Activated CD4-positive, alpha-beta T cell treated with anti-CD3 and anti-CD28 coated beads, Interleukin-2, amount 10 ng/mL, durations not matched to agents 7 days and 5 days (primary cell): ENCODE data around the gene RHCG. TPM values are rescaled to one million over a fixed set of nuclear protein-coding genes. Genes with fewer than 3 reads are reported as not detected.

Experiments used
- CTCF ChIA-PET: fragments of 350-600 bp; sonication (Branson Sonifier 250); formaldehyde crosslinking; loops from one replicate; lab custom pipeline; 2021; ENCODE audit warnings: antibody characterized with exemption; lab: Charles Lee
- POLR2A ChIA-PET: fragments of 350-600 bp; sonication (Branson Sonifier 250); formaldehyde crosslinking; loops from one replicate; lab custom pipeline; 2021; ENCODE audit warnings: antibody characterized with exemption; lab: Charles Lee
- DNase-seq: peaks from one replicate; pipeline ENCODE4 v3.0.0-alpha.2; 2020
- H3K27ac Mint-ChIP-seq: one replicate; pipeline ENCODE4 v1.8.0; 2021; ENCODE audit warnings: mild to moderate bottlenecking, moderate library complexity, mixed read lengths
- H3K27me3 Mint-ChIP-seq: one replicate; pipeline ENCODE4 v1.8.0; 2021; ENCODE audit warnings: mixed read lengths
- H3K36me3 Mint-ChIP-seq: one replicate; pipeline ENCODE4 v1.8.0; 2021; ENCODE audit warnings: low read depth, mixed read lengths
- H3K4me1 Mint-ChIP-seq: one replicate; pipeline ENCODE4 v1.8.0; 2021; ENCODE audit warnings: mixed read lengths
- H3K4me3 Mint-ChIP-seq: one replicate; pipeline ENCODE4 v1.8.0; 2021; ENCODE audit warnings: mild to moderate bottlenecking, moderate library complexity, mixed read lengths
- H3K9me3 Mint-ChIP-seq: one replicate; pipeline ENCODE4 v1.8.0; 2021; ENCODE audit warnings: mixed read lengths
- total RNA-seq, 2 experiments: library from RNA; stranded (reverse); gene quantifications; one replicate each; pipeline ENCODE4 v1.2.3, GENCODE V29; 2021

The RHCG gene
- total RNA-seq, 2 experiments from 2014 or later: not detected

DNA sequence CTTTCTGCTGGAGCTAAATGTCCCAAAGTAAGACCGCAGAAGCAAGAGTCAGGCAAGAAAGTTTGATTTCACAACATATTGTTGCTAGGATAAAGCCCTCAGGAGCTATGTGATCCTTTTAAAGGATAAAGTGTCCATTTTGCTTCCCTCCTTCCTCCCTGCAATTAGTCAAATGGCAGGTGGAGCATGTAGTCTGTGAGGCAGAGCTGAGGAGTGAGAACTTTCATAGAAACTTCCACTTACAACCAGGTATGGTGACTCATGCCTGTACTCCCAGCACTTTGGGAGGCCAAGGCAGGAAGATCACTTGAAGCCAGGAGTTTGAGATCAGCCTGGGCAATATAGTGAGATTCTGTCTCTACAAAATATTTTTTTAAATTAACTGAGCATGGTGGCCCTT, 25.2 kb upstream of the RHCG start:
- H3K27ac Mint-ChIP-seq: no peak overlapping the region
- H3K36me3 Mint-ChIP-seq: no peaks in the 10 kb centered on the region
- H3K4me1 Mint-ChIP-seq: no peaks in the 10 kb centered on the region
- no peak overlapping the region for H3K4me3 Mint-ChIP-seq
- peaks cover 7% of the 10 kb centered on the region for H3K27me3 Mint-ChIP-seq
- CTCF ChIA-PET: interaction anchor here (1.6 kb wide), 1 partner anchor 21 kb away, joined by 4 read pairs; no protein-coding TSS in a partner anchor
- POLR2A ChIA-PET: no interaction called here
- H3K9me3 Mint-ChIP-seq: no peaks in the 10 kb centered on the region
- DNase-seq: no peak

DNA sequence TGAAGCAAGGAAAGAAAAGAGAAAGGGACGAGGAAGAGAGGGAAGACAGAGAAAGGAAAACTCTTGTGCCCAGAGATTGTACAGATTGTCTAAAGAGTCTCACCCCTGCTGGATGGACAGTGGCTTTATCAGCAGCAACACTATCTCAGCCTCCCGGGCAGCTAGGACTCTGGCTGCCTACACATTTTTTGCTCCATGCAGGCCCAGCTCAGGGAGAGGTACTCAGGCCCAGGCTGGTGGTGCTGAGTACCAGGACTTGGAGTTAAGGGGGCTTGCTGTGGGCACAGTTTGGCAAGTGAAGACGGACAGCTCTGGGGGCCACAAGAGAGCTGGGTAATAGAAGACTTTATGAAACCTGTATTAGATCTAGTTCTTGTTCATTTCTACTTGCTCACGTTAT, 19.1 kb upstream of the RHCG start:
- Mint-ChIP-seq H3K36me3 (no peaks in the 10 kb centered on the region), H3K9me3 (no peaks in the 10 kb centered on the region), H3K27ac (no peak overlapping the region), H3K27me3 (peaks cover 33% of the 10 kb centered on the region), H3K4me1 (no peaks in the 10 kb centered on the region), H3K4me3 (no peak overlapping the region)
- ChIA-PET CTCF (no interaction called here), POLR2A (no interaction called here)
- no peak for DNase-seq

DNA sequence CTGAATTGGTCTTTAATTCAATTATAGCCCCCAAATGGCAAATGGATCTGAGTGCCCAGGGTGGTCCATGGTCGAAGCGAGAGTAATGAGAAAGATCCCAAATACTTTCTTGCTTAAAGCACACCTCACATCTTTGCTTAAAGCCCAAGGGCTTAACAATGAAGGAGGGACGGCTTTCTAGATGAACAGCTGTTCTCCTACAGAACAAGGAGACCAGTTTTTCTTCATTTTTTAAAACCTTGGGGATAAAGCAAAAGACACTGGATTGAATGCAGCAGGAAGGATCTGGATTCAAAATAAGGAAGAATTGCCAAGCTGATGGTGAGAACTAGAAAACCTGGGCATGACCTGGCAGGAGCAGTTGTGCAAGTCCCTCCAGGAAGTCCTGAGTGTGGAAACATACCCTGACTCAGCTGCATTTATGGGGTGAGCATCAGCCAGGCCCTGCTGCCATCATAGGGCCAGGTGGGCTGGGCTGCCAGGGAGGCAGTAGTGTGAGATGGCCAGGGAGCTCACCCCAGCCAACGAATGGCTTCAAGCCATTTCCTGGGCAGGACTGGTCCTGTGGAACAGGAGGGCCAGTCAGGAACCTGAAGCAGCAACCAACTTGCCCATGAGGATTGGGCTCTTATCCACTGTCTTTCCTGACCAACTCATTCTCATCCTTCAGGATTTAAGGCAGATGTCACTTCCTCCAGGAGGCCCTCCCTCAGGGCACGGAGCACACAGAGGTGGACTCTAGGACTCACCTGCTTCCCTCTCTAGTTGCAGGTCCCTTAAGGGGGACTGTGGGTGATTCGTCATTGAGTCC, 18.4 kb upstream of the RHCG start:
- H3K4me1 Mint-ChIP-seq: no peaks in the 10 kb centered on the region
- H3K36me3 Mint-ChIP-seq: no peaks in the 10 kb centered on the region
- H3K9me3 Mint-ChIP-seq: no peaks in the 10 kb centered on the region
- no peak overlapping the region for H3K4me3 Mint-ChIP-seq
- peaks cover 38% of the 10 kb centered on the region for H3K27me3 Mint-ChIP-seq
- DNase-seq: no peak
- no peak overlapping the region for H3K27ac Mint-ChIP-seq
- ChIA-PET POLR2A (no interaction called here), CTCF (no interaction called here)

DNA sequence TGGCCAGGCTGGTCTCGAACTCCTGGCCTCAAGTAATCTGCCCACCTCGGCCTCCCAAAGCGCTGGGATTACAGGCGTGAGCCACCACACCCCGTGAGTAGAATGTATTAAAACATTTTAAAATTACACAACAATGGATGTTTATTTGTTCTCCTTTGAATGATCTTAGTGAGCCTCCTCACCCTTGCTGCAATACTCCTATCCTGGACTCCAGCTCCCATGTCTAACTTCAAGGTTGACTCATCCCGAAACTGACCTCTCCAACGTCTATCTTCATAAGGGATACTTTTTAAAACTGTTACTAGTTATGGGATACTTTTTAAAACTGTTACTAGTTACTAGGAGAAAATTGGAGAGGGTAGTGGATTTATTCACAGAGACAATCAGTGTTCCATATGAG, 17.8 kb upstream of the RHCG start:
- no peak overlapping the region for H3K27ac Mint-ChIP-seq
- ChIA-PET CTCF (no interaction called here), POLR2A (no interaction called here)
- H3K4me3 Mint-ChIP-seq: no peak overlapping the region
- no peaks in the 10 kb centered on the region for H3K9me3 Mint-ChIP-seq
- peaks cover 40% of the 10 kb centered on the region for H3K27me3 Mint-ChIP-seq
- H3K36me3 Mint-ChIP-seq: no peaks in the 10 kb centered on the region
- no peaks in the 10 kb centered on the region for H3K4me1 Mint-ChIP-seq
- DNase-seq: no peak

DNA sequence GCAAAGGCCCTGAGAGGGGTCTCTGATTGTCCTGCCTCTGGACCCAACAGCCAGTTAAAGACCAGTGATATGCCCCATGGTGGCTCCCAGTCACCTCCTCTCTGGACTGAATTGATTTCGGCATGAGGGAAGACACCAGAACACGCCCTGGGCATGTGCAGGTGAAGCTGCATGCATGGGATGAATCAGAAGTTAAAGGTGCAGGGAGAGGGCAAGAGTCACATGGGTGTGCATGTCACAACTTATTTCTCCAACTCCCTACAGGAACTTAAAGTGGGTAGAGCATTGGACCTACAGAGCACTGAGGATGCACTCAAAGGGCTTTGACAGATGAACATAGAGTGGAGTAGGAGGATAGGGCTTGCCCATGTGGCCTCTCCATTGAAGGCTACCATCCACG, 16.9 kb upstream of the RHCG start:
- Mint-ChIP-seq H3K27ac (no peak overlapping the region), H3K4me3 (no peak overlapping the region), H3K36me3 (no peaks in the 10 kb centered on the region), H3K4me1 (no peaks in the 10 kb centered on the region), H3K27me3 (peaks cover 40% of the 10 kb centered on the region), H3K9me3 (no peaks in the 10 kb centered on the region)
- ChIA-PET CTCF (no interaction called here), POLR2A (no interaction called here)
- no peak for DNase-seq

DNA sequence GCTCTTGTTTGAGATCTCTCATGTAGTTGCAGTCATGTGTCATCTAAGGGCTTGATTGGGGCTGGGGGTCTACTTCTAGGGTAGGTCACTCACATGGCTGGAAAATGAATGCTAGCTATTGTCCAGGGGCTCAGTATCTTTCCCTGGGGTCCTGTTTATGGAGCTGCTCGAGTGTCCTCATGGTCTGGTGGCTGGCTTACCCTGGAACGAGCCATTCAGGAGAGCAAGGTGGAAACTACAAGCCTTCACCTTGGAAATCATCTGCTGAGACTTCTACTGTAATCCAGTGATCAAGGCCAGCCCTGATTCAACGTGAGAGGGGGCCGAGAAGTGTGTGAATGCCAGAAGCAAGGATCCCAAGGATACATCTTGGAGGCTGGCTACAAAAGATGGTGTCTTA, 16.2 kb upstream of the RHCG start:
- Mint-ChIP-seq H3K27ac (no peak overlapping the region), H3K9me3 (no peaks in the 10 kb centered on the region), H3K27me3 (peaks cover 40% of the 10 kb centered on the region), H3K36me3 (no peaks in the 10 kb centered on the region), H3K4me1 (no peaks in the 10 kb centered on the region), H3K4me3 (no peak overlapping the region)
- CTCF ChIA-PET: no interaction called here
- POLR2A ChIA-PET: no interaction called here
- DNase-seq: no peak

DNA sequence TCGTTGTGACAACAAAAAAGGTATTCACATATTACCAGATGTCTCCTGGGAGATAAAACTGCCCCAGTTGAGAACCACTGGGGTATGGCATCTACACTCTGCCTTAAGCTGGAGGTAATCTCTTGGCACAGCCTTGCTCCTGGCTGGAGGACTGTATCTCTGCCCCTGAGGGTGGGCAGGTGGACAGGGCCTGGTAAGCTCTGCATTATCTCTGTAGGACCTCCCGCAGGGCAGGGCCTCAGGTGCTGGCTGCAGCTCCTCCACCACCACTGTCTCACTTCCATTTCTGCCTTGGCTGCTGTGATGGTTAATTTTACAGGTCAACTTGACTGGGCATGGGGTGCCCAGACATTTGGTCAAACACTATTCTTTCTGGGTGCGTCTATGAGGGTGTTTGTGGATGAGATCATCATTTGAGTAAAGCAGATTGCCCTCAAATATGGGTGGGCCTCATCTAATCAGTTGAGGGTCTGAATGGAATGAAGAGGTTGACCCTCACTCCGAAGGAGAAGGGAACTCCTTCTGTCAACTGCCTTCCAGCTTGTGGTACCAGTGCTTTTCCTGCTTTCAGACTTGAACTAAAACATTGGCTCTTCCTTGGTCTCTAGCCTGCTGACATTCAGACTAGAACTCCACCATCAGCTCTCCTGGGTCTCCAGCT, 9.8 kb upstream of the RHCG start:
- H3K4me3 Mint-ChIP-seq: no peak overlapping the region
- peaks cover 25% of the 10 kb centered on the region for H3K27me3 Mint-ChIP-seq
- POLR2A ChIA-PET: no interaction called here
- DNase-seq: no peak
- H3K36me3 Mint-ChIP-seq: no peaks in the 10 kb centered on the region
- CTCF ChIA-PET: interaction anchor here (0.6 kb wide), 1 partner anchor 12 kb away, joined by 4 read pairs; no protein-coding TSS in a partner anchor
- H3K27ac Mint-ChIP-seq: no peak overlapping the region
- H3K4me1 Mint-ChIP-seq: no peaks in the 10 kb centered on the region
- no peaks in the 10 kb centered on the region for H3K9me3 Mint-ChIP-seq

DNA sequence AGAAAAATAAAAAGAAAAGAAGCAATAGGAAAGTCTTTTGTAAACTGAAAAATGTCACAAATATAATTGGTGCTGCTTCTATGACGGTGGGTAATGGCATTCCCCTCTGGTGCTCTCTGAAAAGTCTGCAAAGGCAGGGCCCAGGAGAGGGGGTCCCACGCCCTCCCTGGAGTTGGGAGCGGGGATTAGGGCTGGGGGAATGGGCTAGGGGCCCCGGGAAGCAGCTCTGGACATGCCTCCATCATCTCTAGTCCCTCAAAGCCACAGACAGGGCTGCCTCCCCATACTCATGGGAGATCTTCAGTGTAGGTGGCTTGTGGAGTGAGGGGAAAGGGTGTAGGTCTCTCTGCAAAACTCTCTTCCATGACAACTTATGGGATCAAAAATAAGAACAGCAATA, 7.8 kb upstream of the RHCG start:
- H3K4me3 Mint-ChIP-seq: no peak overlapping the region

DNA sequence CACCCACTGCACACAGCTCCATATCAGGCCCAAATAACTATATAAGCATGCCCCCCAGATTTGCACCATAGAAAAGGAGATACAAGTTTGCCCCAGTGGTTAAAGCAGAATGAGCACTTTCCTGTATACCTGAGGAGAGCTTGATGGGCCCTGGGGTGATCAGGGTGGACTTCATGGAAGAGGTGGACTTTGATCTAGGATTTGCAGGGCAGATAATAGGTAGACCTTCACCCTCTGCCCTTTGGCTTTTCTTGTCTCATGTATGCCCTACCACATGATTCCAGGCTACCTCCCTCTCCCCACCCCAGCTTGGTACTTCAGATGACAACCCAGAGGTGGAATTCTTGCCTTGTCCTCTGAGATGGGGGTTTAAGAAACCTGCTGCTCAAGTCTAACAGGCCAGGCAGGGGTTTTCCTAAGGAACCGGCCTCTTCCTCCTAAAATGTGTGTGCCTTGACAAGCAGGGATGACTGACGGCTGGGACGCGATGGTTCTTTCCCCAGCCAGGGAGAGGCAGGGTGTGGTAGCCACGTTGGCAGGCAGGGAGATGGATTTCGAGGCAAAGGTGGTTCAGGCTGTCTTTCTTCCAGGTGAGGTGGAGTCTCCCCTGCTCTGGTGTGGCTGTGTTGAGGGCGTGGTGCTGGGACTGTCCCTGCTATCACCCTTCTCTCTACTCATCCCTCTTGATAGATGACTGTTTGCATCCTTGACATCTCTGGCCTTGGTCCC, 6.6 kb upstream of the RHCG start:
- Mint-ChIP-seq H3K27me3 (peaks cover 19% of the 10 kb centered on the region), H3K9me3 (no peaks in the 10 kb centered on the region), H3K36me3 (no peaks in the 10 kb centered on the region), H3K27ac (no peak overlapping the region), H3K4me3 (no peak overlapping the region), H3K4me1 (no peaks in the 10 kb centered on the region)
- ChIA-PET CTCF (interaction anchor here (0.5 kb wide), 1 partner anchor 554 kb away, joined by 3 read pairs; no protein-coding TSS in a partner anchor), POLR2A (no interaction called here)
- no peak for DNase-seq

More for the DNA sequence above, 7.8 kb upstream of the RHCG start:
- no peak for DNase-seq
- Mint-ChIP-seq H3K36me3 (no peaks in the 10 kb centered on the region), H3K9me3 (no peaks in the 10 kb centered on the region), H3K4me1 (no peaks in the 10 kb centered on the region), H3K27ac (no peak overlapping the region), H3K27me3 (peaks cover 16% of the 10 kb centered on the region)
- CTCF ChIA-PET: no interaction called here
- POLR2A ChIA-PET: no interaction called here

DNA sequence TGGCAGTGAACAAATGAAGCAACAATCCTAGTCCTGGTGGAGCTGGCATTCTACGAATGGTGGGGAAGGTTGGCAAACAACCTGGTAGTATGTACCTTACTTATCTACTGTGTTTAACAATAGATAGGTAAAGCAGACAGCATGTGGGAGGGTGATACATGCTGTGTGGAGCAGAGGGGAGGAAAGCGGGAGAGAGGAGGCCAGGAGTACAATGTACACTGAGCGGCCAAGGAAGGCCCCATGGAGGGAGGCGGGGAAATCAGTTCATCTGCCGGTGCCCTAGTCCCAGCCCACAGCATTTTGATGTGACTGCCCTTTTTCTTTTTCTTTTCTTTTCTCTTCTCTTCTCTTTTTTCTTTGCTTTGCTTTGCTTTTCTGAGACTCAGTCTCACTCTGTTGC, 5.3 kb upstream of the RHCG start:
- Mint-ChIP-seq H3K27me3 (peaks cover 26% of the 10 kb centered on the region), H3K4me3 (no peak overlapping the region), H3K36me3 (no peaks in the 10 kb centered on the region), H3K27ac (no peak overlapping the region), H3K9me3 (no peaks in the 10 kb centered on the region), H3K4me1 (no peaks in the 10 kb centered on the region)
- ChIA-PET POLR2A (no interaction called here), CTCF (interaction anchor here (2.2 kb wide), 1 partner anchor 20 kb away, joined by 4 read pairs; no protein-coding TSS in a partner anchor)
- no peak for DNase-seq

DNA sequence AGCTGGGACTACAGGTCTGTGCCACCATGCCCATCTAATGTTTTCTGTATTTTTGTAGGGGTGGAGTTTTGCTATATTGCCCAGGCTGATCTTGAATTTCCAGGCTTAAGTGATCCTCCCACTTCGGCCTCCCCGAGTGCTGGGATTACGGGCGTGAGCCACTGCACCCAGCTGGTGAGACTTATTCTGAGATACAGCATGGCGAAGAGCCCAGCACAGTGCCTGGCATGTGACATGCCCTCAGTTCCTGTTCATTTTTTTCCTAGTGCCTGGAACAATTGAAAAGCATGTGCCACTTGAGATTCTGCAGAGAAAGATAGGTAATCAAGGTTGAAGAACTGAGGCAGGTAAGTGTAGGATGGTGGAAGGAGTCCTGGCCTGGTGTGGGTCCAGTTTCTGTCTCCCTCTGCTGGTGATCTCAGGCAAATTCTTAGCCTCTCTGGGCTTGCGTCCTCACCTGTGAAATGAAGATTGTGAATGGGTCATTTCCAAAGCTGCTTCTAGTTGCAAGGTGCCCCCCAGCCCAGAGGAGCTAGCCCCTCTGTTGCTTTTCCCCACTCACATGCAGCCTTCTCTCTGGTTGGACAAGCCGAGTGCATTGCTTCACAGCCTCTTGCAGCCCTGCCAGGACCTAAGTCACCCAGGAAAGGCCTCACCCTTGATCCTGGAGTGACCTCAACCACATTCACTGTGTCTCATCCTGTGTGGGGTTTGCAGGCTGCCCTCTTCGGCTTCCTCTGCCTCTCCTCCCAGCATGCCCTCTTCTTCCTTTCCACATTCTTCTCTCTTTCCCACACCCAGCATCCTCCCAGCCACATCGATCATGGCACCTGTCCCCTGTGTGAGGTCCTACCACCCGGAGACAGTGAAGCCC, 4.3 kb upstream of the RHCG start:
- Mint-ChIP-seq H3K36me3 (no peaks in the 10 kb centered on the region), H3K9me3 (no peaks in the 10 kb centered on the region), H3K27me3 (peaks cover 32% of the 10 kb centered on the region), H3K4me1 (peaks cover under 1% of the 10 kb centered on the region), H3K4me3 (no peak overlapping the region), H3K27ac (peak overlapping the region; percentile 25)
- DNase-seq: no peak
- ChIA-PET POLR2A (no interaction called here), CTCF (interaction anchor here (1.3 to 2.2 kb wide), 2 partner anchors 10 to 21 kb away, joined by 4 read pairs; no protein-coding TSS in a partner anchor)

DNA sequence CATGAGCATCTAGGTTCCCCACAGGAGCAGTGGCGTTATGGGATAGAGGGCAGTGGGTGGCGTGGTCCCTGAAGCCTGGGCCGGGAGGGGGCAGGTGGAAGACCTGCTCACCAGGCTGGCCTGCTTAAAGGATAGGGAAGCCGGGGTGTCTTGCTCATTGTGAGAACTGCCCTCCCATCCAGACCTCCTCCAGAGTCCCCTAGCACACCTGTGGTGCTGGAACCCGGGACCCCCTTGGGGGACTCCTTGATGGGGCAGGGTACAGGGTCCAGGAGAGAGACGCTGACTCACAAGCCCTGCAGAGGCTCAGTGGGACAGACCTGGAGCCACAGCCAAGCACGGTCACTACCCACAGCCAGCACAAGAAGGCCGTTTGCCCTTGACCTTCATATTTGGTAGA, 2.8 kb upstream of the RHCG start:
- no peaks in the 10 kb centered on the region for H3K9me3 Mint-ChIP-seq
- no peak overlapping the region for H3K27ac Mint-ChIP-seq
- no peak overlapping the region for H3K4me3 Mint-ChIP-seq
- H3K4me1 Mint-ChIP-seq: peaks cover 2% of the 10 kb centered on the region
- ChIA-PET POLR2A (no interaction called here), CTCF (interaction anchor here (1.3 kb wide), 1 partner anchor 8 kb away, joined by 4 read pairs; no protein-coding TSS in a partner anchor)
- no peaks in the 10 kb centered on the region for H3K36me3 Mint-ChIP-seq
- no peak for DNase-seq
- peaks cover 31% of the 10 kb centered on the region for H3K27me3 Mint-ChIP-seq
